Measurements from ENCODE around the gene AGT.
"Not testable (repeated sequence)": the region's sequence is repeated elsewhere in the genome, so short reads cannot be mapped to it uniquely, and the experiment has no call there.

Gene AGT

DNA sequence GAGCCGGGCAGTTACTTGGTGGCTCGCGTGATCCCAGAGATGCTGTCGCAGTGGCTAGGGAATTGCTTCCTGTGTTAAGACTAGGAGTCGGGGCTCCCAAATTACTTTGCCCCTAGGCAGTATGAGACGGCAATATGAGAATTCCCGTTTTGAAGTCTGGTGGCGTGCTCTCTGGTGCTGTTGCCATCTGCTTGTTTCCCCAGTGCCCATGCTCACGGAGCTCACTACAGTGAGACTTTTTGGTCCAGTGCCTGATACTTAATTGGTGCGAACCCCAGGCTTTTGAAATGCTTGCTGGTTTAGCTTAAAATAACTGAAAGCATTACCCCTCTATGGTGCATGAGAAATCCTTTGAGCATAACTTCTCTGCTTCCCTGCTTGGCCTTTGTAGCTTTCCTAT lies 22.3 kb downstream of the AGT start:
- DNase-seq (ENCODE audit: low read depth) = no peak

DNA sequence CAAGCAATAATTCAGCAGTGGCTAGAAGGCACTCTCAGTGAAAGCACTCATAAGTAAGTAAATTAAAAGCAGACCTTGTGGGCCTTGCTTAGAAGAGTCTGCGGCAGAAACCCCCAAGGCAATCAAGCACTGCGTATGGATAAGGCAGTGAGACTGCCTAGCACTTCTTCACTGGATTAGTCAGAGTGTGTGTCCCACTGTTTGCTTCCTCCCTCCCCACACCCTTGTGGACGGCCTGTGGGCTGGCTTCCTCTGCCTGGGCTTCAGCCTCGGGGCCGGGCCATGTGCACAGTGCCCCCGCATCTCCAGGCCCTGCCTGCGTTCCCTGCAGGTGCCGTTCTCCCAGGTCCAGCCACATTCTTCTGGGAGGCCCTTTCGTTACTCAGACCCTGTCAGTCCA lies 23.8 kb downstream of the AGT start:
- no peak for DNase-seq (ENCODE audit: low read depth)

- DNase-seq (ENCODE audit: low read depth) = no peak
Measured at GRCh38 chr1:230686747-230687146, 27.2 kb downstream of the AGT start.

DNA sequence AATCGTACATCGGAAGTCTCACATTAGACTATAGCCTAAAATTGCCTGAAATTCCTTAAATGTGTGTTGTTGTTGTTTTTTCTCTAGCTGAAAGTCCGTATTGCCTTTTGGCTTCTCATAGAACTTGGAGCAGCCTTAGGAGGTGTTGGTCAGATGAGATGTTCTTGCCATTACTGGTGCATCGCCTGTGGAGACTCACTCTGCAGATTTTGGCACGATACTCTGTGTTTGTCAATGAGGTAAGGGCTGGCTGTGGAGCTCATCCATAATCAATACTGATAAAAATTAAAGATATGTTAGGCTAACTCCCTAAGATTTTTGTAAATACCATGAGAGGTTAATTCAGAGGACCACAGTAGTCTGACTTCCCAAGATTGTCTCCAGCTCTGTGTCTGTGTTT lies 28.9 kb downstream of the AGT start:
- DNase-seq (ENCODE audit: low read depth) = no peak

DNA sequence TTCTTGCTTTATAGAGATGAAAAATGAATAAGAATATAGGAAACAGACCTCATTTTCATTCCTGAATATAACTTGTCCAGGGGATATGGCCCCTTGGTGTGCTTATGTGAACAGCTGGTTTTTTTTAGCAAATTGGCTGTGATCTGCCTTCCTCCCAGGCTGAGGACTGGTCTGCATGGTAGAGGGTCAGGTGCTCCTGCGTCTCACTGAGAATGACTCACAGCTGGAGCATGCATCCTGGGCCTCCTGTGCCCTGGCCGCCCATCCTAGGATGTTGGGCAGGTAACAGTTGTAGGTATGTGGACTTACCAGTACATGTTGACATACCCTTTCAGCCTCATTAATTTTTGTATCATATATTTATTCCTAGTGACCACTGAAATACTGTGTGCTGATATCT lies 29.8 kb downstream of the AGT start:
- no peak for DNase-seq (ENCODE audit: low read depth)

DNA sequence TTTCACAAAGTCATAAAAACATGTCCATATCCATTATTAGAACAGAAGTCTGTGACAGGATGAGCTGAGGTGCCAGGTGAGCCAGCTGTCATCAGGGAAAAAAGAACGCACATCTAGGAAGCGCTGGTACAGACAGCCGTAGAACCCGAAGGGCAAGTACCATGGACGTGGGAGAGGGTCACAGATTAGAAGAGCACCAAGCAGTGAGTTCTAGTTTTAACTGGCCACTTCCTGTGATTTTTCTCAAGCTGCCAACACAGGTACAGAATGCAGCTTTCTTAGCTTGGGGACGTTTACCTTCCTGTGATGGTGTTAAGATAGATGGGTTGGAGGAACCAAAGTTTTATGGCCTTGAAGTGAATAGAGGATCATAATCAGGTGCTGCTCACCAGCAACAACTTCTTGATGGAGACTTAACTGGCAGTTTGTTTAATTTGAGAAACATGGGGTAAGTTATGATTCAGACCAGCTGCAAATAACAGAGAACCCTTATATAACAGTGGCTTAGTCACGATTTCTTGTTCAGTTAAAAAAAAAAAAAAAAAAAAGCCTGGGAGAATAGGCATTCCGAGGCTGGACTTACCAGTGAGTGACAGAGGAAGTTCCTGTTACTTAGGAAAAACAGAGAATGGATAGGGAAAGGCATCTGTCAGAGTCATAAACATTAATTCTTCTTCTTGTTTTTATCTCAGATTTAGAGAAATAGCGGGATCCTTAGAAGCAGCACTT lies 30.9 kb downstream of the AGT start:
- no peak for DNase-seq (ENCODE audit: low read depth)

GRCh38 chr1:230682274-230682673 lies 31.6 kb downstream of the AGT start:
- DNase-seq (ENCODE audit: low read depth) = no peak

- no peak for DNase-seq (ENCODE audit: low read depth)
Measured at GRCh38 chr1:230681599-230681998, 32.3 kb downstream of the AGT start.

GRCh38 chr1:230680300-230681025 lies 33.5 kb downstream of the AGT start:
- DNase-seq (ENCODE audit: low read depth) = no peak

DNA sequence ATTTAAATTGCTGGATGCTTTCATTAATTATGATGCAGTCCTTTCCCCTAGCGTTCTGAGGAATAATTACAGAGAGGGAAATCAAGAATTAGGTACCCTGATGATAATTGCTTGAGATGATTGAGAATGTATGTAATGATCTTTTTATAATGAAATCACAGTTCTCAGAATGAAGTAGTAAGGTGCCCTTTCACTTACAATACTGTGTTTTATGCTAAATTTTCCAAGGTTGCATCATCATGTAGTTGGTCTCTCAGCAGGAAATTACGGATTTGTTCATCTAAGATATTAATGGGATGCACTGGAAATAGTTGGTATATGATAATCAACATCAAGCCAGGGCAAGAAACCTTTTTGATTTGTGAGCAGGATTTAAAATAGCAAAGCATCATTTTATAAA lies 34.1 kb downstream of the AGT start:
- no peak for DNase-seq (ENCODE audit: low read depth)

DNA sequence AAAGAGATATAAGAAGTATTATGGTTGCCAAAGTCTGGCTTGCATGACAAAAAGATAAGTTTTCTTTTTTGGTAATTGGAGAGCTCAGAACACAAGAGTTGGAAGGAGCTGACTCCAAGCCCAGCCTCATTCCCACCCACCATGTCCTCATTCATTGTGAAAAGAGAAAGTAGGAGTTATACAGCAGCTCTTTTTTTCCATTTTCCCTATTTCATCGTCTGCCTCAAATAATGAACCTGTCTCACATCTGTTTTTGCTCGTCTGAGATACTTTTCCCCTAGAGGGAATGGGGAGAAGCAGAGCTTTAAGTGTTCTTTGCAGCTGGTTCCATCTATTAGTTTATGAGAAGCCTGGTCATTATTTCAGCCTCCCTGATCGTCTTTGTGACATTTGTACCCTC lies 34.7 kb downstream of the AGT start:
- DNase-seq (ENCODE audit: low read depth) = no peak

DNA sequence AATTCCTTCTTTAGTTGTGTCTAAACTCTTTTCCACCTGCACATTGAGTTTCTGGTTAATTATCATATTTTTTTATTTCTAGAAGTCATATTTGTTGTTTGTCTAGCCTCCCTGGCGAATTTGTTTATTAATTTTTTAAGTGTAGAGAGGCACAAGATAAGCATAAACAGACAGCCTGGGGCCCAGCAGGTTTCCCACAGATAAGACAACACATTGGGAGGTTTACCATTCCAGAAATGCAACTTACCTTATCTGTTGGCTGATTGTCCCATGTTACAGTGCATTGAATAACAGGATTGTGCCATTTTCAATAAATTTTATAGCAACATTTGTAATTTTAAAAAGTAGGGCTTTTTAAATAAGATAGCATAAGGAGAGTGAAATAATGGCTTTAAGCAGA lies 36.7 kb downstream of the AGT start:
- no peak for DNase-seq (ENCODE audit: low read depth)

GRCh38 chr1:230674581-230674980 lies 39.3 kb downstream of the AGT start:
- DNase-seq (ENCODE audit: low read depth) = no peak

DNA sequence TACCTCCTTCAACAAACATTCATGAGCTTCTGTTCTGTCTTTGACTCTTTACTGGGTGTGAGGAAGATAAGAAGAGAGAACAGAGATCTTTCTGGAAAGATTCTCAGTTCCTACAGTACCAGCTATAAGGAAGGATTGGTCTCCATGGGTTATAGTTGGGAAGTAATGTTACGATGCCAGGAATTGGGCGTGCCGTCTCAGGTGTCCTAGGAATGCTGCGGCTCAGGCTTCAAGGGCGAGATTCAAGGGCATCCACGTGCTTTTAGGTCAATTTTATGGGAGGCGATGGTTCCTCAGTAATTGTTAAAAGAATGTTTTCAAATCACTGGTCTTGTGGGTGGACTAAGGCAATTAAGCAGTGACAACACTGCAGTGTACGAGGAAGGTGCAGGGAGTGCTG lies 44.4 kb downstream of the AGT start:
- no peak for DNase-seq (ENCODE audit: low read depth)

- no peak for DNase-seq (ENCODE audit: low read depth)
Measured at GRCh38 chr1:230668227-230668626, 45.7 kb downstream of the AGT start.

GRCh38 chr1:230661976-230662375 lies 51.9 kb downstream of the AGT start:
- DNase-seq (ENCODE audit: low read depth) = no peak

GRCh38 chr1:230658691-230659090 lies 55.2 kb downstream of the AGT start:
- DNase-seq (ENCODE audit: low read depth) = no peak

- not testable (repeated sequence) for DNase-seq (ENCODE audit: low read depth)
Measured at GRCh38 chr1:230658103-230658502, 55.8 kb downstream of the AGT start.

- DNase-seq (ENCODE audit: low read depth) = not testable (repeated sequence)
Measured at GRCh38 chr1:230656719-230657118, 57.2 kb downstream of the AGT start.
